ENCODE data around the gene USP22. TPM values are rescaled to one million over a fixed set of nuclear protein-coding genes. Genes with fewer than 3 reads are reported as not detected.

The USP22 gene
- total and polyA plus RNA-seq, 7 donors, result 46.4 to 287 (median 150) TPM

GRCh38 chr17:21041741-21042457 lies 912 bp downstream of the USP22 start:
- TF ChIP-seq, protein P1, sequence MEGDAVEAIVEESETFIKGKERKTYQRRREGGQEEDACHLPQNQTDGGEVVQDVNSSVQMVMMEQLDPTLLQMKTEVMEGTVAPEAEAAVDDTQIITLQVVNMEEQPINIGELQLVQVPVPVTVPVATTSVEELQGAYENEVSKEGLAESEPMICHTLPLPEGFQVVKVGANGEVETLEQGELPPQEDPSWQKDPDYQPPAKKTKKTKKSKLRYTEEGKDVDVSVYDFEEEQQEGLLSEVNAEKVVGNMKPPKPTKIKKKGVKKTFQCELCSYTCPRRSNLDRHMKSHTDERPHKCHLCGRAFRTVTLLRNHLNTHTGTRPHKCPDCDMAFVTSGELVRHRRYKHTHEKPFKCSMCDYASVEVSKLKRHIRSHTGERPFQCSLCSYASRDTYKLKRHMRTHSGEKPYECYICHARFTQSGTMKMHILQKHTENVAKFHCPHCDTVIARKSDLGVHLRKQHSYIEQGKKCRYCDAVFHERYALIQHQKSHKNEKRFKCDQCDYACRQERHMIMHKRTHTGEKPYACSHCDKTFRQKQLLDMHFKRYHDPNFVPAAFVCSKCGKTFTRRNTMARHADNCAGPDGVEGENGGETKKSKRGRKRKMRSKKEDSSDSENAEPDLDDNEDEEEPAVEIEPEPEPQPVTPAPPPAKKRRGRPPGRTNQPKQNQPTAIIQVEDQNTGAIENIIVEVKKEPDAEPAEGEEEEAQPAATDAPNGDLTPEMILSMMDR (IDR thresholded peaks at IDR 0.05), result no peak
- H3K27ac ChIP-seq, result peak overlapping the region; percentile 99
- H3K27me3 ChIP-seq (ENCODE audit: insufficient read depth in 3 of 3, low read length in 2 of 3), result no peaks in the 10 kb centered on the region
- peaks cover 0 to 5% of the 10 kb centered on the region in 2 donors for H3K36me3 ChIP-seq (ENCODE audit: insufficient read depth in 1 of 2, low read depth in 1 of 2)
- H3K4me1 ChIP-seq, result peaks cover 35% of the 10 kb centered on the region
- 0 to 1% (median 1%) methylated on average over 35 to 47 of the region's 47 CpGs for WGBS, 3 donors
- intact Hi-C loops (cut with DNase I), result loop anchor here (2.0 to 10.0 kb wide), 4 partner anchors 35 to 245 kb away; partner anchors contain the start of gene TMEM11 (in 1 of the 2)
- ATAC-seq (peak; percentile 67 to 71 (median 68)), DNase-seq (peak; percentile 90 to 94)
- H3K9me3 ChIP-seq, result no peaks in the 10 kb centered on the region
- peak overlapping the region; percentile 93 for H3K4me3 ChIP-seq

DNA sequence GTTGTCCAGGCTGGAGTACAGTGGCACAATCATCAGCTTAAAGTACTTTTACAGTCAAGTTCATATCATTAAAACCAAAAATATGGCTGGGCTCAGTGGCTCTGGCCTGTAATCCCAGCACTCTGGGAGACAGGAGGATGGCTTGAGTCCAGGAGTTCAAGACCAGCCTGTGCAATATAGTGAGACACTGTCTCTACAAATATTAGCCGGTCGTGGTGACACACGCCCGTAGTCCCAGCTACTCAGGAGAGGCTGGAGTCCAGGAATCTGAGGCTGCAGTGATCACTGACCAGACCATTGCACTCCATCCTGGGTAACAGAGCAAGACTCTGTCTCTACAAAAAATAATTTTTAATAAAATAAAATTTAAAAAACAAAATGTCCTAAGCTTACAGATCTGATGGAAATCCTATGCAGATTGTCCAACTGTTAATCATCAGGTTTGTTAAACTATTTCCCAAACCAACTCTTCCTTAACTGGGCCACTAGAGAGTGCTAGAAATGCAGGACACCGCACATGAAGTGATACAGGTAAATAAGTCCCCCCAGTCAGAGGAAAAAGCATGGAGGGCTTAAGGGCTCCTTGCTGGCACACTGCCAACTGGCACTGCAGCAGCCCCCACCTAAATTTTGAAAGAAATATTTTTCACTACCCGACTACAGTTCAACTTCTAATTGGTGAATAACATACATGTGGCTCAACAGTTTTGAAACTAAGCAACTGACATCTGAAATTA lies 2.8 kb downstream of the USP22 start:
- WGBS, 3 donors, result 11 to 24% (median 13%) methylated on average over 6 of the region's 6 CpGs
- TF ChIP-seq, protein P1 (IDR thresholded peaks at IDR 0.05), result peak; percentile 26
- Histone ChIP-seq H3K9me3 (no peaks in the 10 kb centered on the region), H3K27ac (peak overlapping the region; percentile 99), H3K4me1 (peaks cover 51% of the 10 kb centered on the region), H3K27me3 (ENCODE audit: insufficient read depth in 3 of 3, low read length in 2 of 3) (no peaks in the 10 kb centered on the region), H3K36me3 (ENCODE audit: insufficient read depth in 1 of 2, low read depth in 1 of 2) (peaks cover 0 to 5% of the 10 kb centered on the region in 2 donors), H3K4me3 (peak overlapping the region; percentile 93)
- DNase-seq (peak in 1 of 2 donors; percentile 30), ATAC-seq (no peak)
- intact Hi-C loops (cut with DNase I), result loop anchor here (5.0 to 10.0 kb wide), 3 partner anchors 37 to 172 kb away; partner anchors contain the start of gene TMEM11 (in 1 of the 2)

DNA sequence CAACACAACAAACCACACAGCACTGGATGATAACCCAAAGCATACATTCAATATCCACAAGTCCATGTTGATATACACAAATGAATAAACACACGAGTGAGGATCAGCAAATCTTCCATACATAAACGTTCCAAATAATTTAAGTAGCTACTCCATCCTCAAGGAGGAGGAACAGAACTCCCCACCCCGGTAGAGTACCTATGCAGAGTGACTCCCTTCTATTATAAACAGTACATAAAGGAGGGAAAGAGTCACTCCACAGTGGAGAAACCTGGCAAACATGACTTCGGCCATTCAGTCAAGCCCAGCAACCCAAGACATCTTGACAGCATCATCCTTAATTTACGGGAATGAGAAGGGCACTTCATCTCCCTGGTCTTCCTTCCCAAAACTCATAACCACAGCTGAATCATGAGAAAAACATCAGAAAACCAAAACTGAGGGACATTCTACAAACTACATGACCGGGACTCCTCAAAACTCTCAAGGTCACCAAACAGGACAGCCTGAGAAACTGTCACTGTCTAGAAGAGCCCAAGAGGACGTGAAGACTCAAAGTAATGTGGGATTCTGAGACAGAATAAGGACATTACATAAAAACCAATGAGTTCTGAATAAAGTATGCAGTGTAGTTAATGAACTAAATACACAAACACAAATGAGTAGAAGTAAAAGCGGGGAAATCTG lies 5.6 kb downstream of the USP22 start:
- Histone ChIP-seq H3K36me3 (ENCODE audit: insufficient read depth in 1 of 2, low read depth in 1 of 2) (peaks cover 0 to 5% of the 10 kb centered on the region in 2 donors), H3K4me3 (peak overlapping the region; percentile 17), H3K9me3 (no peaks in the 10 kb centered on the region), H3K27ac (peak overlapping the region; percentile 99), H3K4me1 (peaks cover 74% of the 10 kb centered on the region), H3K27me3 (ENCODE audit: insufficient read depth in 3 of 3, low read length in 2 of 3) (no peaks in the 10 kb centered on the region)
- intact Hi-C loops (cut with DNase I), result no loop called here
- TF ChIP-seq, protein P1 (IDR thresholded peaks at IDR 0.05), result no peak
- no peak for DNase-seq
- 43 to 52% (median 45%) methylated on average over 8 of the region's 8 CpGs for WGBS, 3 donors
- ATAC-seq, result no peak

- peaks cover 82% of the 10 kb centered on the region for H3K4me1 ChIP-seq
- 30 to 37% (median 31%) methylated on average over 4 of the region's 4 CpGs for WGBS, 3 donors
- H3K4me3 ChIP-seq, result peak overlapping the region; percentile 17
- peaks cover 0 to 5% of the 10 kb centered on the region in 2 donors for H3K36me3 ChIP-seq (ENCODE audit: insufficient read depth in 1 of 2, low read depth in 1 of 2)
- intact Hi-C loops (cut with DNase I), result no loop called here
- TF ChIP-seq, protein P1 (IDR thresholded peaks at IDR 0.05), result no peak
- peak overlapping the region; percentile 99 for H3K27ac ChIP-seq
- H3K27me3 ChIP-seq (ENCODE audit: insufficient read depth in 3 of 3, low read length in 2 of 3), result no peaks in the 10 kb centered on the region
- ATAC-seq (no peak), DNase-seq (no peak)
- no peaks in the 10 kb centered on the region for H3K9me3 ChIP-seq
These were observed 6.4 kb downstream of the USP22 start for GRCh38 chr17:21036361-21036881.

Data from psoas muscle (tissue), 8 donors.